Measurements from ENCODE around the gene CELF1.
A peak's percentile ranks its signal among the peaks of the same experiment; 100 is the strongest.

DNA sequence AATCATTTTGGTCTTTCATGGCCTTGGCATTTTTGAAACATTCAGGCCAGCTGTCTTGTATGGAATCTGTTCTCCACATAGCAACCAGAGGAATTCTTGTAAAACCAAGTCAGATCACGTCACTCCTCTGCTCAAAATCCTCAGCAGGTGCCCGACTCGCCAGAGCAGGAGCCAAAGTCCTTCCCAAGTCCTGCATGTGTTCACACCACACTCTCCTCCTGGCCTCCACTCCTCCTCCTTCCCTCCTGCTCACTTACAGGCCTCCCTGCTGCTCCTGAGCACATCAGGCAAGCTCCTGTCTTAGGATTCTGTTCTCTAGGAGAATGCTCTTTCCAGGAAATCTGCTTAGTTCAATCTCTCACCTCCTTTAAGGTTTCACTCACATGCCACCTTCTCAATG, 119.8 kb downstream of the CELF1 start:
- TF ChIP-seq CTCF (IDR thresholded peaks at IDR 0.05) (no peak), POLR2A (IDR thresholded peaks at IDR 0.05) (peak in 1 of 2 donors; percentile 33)

Measured in adrenal gland (tissue), 5 donors.